BLaER1 treated with 17β-estradiol and CSF1 and Interleukin-3, amounts not matched to agents 10 nM and 100 nM (cell line): ENCODE data around the gene PPP1R12C.

Experiments used
- H3K27ac ChIP-seq, 11 experiments: shearing (Covaris generic); formaldehyde crosslinking; 2 replicates each; pipeline ENCODE4 v1.8.1; 2022
- H3K27me3 ChIP-seq, 11 experiments: shearing (Covaris generic); formaldehyde crosslinking; 2 replicates each; pipeline ENCODE4 v1.8.1; 2022
- H3K36me3 ChIP-seq, 11 experiments: shearing (Covaris generic); formaldehyde crosslinking; 2 replicates each; pipeline ENCODE4 v1.8.1; 2022
- H3K4me1 ChIP-seq, 10 experiments: shearing (Covaris generic); formaldehyde crosslinking; 2 replicates each; pipeline ENCODE4 v1.8.1; 2022
- H3K4me2 ChIP-seq, 11 experiments: shearing (Covaris generic); formaldehyde crosslinking; 2 replicates each; pipeline ENCODE4 v1.8.1; 2022
- H3K4me3 ChIP-seq, 10 experiments: shearing (Covaris generic); formaldehyde crosslinking; 2 replicates each; pipeline ENCODE4 v1.8.1; 2022
- H3K9ac ChIP-seq, 11 experiments: shearing (Covaris generic); formaldehyde crosslinking; 2 replicates each; pipeline ENCODE4 v1.8.1; 2022
- H3K9me3 ChIP-seq, 11 experiments: shearing (Covaris generic); formaldehyde crosslinking; replicated peaks in 1 of 11; 2 replicates each; pipeline ENCODE4 v1.8.1; 2022
- H4K20me1 ChIP-seq, 11 experiments: shearing (Covaris generic); formaldehyde crosslinking; 2 replicates each; pipeline ENCODE4 v1.8.1; 2022
- Cebpa-rat ChIP-seq, 11 experiments: shearing (Covaris generic); IDR thresholded peaks; 2 replicates each; pipeline ENCODE4 v1.8.1; 2022

PPP1R12C gene

DNA sequence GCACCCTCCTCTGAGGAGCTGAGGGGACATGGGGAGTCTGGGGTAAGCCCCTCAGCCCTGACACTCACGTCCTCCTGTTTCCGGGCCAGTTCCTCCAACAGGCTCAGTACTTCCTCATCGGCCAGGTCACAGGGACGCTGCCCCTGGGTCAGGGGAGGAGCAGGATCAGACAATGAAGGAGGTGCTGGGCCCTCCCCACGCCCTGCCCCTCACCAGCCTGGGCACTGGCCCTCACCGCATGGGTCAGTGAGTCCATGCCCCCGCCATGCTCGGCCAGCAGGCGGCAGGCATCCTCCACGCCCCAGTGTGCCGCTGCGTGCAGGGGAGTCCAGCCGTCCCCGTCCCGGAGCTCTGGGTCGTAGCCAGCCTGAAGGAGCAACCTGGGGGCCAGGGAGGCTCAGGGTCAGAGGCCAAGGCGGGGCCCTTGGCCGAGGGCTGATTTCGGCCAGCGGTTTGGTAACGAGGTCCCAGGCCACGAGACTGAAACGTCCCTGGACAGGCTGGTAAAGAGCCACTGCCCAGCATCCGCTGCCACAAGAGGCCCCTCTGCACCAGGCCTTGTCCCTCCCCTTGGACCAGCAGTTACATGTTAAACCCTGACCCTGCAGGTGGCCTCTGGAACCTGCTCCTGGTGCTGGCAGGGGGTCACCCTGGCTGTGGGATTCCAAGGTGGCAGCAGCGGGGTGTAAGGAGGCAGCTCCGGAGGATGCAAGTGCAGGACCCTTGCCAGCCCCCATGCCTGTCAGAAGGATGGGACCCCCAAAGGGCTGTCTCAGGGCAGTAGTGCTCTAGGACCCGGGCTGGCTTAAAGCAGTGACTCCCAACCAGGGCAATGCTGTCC is 18.5 kb downstream of the PPP1R12C start:
- no peak overlapping the region for H3K4me3 ChIP-seq
- peak overlapping the region in 9 of 11 experiments; percentile 67 to 89 (median 75); a peak in 19 of 22 replicates for H3K4me2 ChIP-seq
- peak overlapping the region in 8 of 11 experiments; percentile 4 to 57 (median 36); a peak in 11 of 22 replicates for H3K27ac ChIP-seq
- H3K4me1 ChIP-seq: peaks cover 18 to 38% (median 31%) of the 10 kb centered on the region in 10 experiments
- H3K9me3 ChIP-seq: peaks cover 7 to 10% (median 9%) of the 10 kb centered on the region in 11 experiments
- TF ChIP-seq Cebpa-rat (IDR thresholded peaks at IDR 0.05): no peak
- peaks cover 69 to 87% (median 83%) of the 10 kb centered on the region in 11 experiments for H3K36me3 ChIP-seq
- H3K27me3 ChIP-seq: no peaks in the 10 kb centered on the region
- peaks cover 36 to 95% (median 85%) of the 10 kb centered on the region in 11 experiments for H4K20me1 ChIP-seq
- peak overlapping the region in 9 of 11 experiments; percentile 15 to 57 (median 47); a peak in 12 of 22 replicates for H3K9ac ChIP-seq

DNA sequence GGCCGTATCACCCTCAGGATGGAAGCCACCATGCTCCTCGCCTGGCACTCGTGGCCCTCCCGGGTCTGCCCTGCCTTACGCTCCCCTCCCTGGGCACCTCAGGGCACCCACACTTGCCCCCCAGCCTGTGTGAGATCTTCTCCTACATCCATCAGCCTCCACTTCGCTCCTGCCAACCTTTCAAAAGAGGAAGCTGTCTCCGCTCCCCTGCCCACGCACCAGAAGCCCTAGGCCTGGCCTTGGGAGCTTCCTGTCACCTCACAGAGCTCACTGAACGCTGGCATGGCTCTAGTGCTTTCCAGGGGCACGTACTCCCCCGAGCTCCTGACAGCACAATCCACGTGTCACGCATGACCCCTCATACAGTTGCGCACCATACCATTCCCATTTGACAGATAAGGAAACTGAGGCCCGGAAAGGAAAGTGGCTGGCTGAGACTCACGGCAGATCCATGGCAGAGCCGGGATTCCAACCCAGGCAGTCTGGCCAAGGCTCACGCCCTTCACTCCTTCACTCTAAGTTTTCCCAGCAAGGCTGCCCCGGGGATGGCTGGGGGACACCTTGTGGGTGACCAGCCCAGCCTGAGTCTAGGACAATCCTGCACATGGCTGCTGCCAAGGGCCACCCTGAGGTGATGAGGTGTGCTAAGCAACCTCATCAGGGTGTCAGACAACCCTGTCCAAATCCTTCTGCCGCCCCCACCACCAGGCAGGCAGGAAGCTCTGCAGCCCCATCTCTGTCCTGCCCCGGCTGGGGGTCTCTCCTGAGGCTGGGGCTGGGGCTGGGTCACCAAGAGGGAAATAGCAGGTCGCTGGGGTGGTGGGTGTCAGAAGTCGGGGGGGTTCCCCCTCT is 19.3 kb downstream of the PPP1R12C start:
- peak overlapping the region in 9 of 11 experiments; percentile 6 to 57 (median 46); a peak in 15 of 22 replicates for H3K27ac ChIP-seq
- H3K4me1 ChIP-seq: peaks cover 18 to 38% (median 31%) of the 10 kb centered on the region in 10 experiments
- H3K27me3 ChIP-seq: no peaks in the 10 kb centered on the region
- no peak overlapping the region for H3K4me3 ChIP-seq
- H3K9me3 ChIP-seq: peaks cover under 1 to 3% (median 2%) of the 10 kb centered on the region in 11 experiments; a peak in 20 of 22 replicates
- no peak for TF ChIP-seq Cebpa-rat (IDR thresholded peaks at IDR 0.05)
- peak overlapping the region; percentile 48 to 89 (median 74) for H3K4me2 ChIP-seq
- H3K9ac ChIP-seq: peak overlapping the region in 10 of 11 experiments; percentile 15 to 59 (median 49); a peak in 17 of 22 replicates
- peaks cover 62 to 79% (median 74%) of the 10 kb centered on the region in 11 experiments for H3K36me3 ChIP-seq
- peaks cover 36 to 88% (median 78%) of the 10 kb centered on the region in 11 experiments for H4K20me1 ChIP-seq

DNA sequence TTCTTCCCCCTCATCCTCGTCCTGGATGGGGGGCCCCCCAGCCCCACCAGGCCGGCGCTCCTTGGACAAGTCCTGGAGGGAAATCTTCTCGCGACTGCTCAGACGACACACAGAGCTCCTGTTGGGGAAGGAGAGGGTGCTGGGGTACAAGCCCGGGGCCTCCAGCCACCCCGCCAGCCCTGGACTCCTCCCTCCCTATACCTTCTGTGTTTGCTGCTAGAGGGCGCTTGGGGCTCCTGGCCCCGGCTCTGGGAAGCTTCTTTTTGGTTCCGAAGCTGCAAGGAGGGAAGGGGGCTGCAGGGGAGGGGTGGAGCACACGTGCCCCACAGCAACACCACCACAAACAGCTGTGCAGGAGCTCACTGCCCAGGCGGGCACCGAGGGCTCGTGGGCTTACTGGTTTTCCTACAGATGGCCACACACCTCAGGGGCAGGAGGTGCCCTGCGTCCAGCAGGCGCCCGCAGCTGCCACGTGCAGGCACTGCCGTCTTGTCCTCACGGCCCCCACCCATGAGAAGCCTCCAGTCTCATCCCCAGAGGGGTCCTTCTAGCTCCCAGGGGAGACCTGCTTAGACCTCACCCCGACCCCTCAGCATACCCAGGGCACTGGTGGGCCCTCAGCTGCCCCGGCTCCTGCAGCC is 21.3 kb downstream of the PPP1R12C start:
- TF ChIP-seq Cebpa-rat (IDR thresholded peaks at IDR 0.05): no peak
- peak overlapping the region in 1 of 11 experiments; percentile 17; a peak in 1 of 22 replicates for H3K27ac ChIP-seq
- no peak overlapping the region; a peak in 1 of 22 replicates for H3K9ac ChIP-seq
- peaks cover 36 to 89% (median 66%) of the 10 kb centered on the region in 11 experiments for H4K20me1 ChIP-seq
- no peak overlapping the region for H3K4me3 ChIP-seq
- no peaks in the 10 kb centered on the region for H3K27me3 ChIP-seq
- peaks cover 62 to 79% (median 74%) of the 10 kb centered on the region in 11 experiments for H3K36me3 ChIP-seq
- no peak overlapping the region for H3K4me2 ChIP-seq
- H3K9me3 ChIP-seq: no peaks in the 10 kb centered on the region
- H3K4me1 ChIP-seq: peaks cover 18 to 34% (median 30%) of the 10 kb centered on the region in 10 experiments

DNA sequence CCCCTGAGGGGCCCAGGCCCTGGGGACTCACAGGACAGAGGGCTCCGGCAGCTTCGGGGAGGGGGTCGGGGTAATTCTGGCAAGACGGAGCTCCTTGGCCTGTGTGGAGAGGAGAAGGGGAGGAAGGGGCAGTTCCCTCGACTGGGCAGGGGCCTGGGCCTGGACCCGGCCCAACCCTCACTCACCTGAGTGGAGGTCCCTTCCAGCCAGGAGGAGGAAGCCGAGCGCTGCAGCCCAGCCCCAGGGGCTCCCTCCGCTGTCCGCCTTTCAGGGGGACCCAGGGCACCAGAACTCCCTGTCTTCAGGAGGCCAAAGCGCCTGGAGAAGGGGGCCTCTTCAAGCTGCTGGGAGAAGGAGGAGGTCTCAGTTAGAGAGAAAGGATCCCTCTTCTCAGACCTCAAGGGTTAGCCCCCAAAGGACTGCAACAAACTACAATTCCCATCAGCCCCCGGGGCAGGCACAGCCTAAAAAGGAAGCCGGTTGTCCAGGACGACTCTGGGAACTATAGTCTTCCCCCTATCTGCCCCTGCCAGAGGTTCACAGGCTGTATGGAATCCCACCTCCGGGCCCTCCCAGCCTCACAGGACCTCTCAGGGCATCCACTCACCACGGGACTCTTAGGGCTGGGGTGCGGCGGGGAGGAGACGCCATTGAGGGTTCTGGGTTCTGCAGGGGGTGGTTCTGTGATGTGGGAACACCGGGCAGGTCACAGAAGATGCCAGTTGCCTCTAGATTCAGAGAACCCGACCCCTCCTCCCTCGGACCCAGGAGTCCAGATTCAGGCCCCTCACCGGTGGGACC is 22.0 kb downstream of the PPP1R12C start:
- Histone ChIP-seq H3K27me3 (no peaks in the 10 kb centered on the region), H3K4me2 (no peak overlapping the region), H3K27ac (peak overlapping the region in 1 of 11 experiments; percentile 17; a peak in 1 of 22 replicates), H3K9me3 (no peaks in the 10 kb centered on the region), H3K9ac (peak overlapping the region in 1 of 11 experiments; percentile 15; a peak in 1 of 22 replicates), H4K20me1 (peaks cover 43 to 89% (median 68%) of the 10 kb centered on the region in 11 experiments), H3K36me3 (peaks cover 64 to 79% (median 74%) of the 10 kb centered on the region in 11 experiments), H3K4me3 (no peak overlapping the region), H3K4me1 (peaks cover 18 to 32% (median 30%) of the 10 kb centered on the region in 10 experiments)
- no peak for TF ChIP-seq Cebpa-rat (IDR thresholded peaks at IDR 0.05)

DNA sequence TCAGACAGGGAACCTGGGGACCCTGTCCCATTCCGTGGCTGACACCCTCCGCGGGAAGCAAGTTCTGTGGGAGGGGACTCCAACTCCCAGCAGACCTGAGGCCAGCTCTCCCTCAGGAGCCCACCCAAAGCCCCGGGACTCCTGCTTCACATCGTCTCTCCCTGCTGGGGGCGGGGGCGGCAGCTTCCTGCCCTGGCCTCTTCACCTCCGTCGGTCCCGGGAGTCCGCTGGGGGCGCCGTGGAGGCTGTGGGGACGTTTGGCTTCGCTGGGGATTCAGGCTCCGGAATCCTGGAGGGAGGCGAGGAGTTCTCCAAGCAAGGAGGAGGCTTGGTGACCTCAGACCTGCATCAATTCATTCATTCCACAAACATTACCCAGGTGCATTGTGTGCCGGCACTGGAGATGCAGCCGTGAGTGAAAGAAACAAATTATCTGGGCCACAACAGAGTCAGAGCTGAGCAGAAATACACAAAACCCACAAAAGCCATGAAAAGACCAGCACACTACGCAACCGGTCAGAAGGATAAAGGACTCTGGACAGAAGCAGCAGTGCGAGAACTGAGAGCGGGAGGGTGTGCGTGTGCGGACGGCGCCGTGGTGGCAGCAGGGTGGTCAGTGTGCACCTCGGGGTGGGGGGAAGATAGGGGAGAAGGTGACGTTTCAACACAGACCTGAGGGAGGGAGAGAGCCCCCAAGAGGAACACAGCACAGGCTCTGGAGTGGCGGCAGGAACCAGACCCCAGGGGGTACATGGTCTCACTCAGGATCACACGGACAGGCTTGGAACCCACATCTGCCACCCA is 22.8 kb downstream of the PPP1R12C start:
- Histone ChIP-seq H4K20me1 (peaks cover 39 to 89% (median 64%) of the 10 kb centered on the region in 11 experiments), H3K4me2 (no peak overlapping the region), H3K9me3 (no peaks in the 10 kb centered on the region), H3K9ac (no peak overlapping the region), H3K27ac (no peak overlapping the region), H3K36me3 (peaks cover 58 to 79% (median 73%) of the 10 kb centered on the region in 11 experiments), H3K27me3 (no peaks in the 10 kb centered on the region), H3K4me3 (no peak overlapping the region), H3K4me1 (peaks cover 15 to 31% (median 25%) of the 10 kb centered on the region in 10 experiments)
- no peak for TF ChIP-seq Cebpa-rat (IDR thresholded peaks at IDR 0.05)

DNA sequence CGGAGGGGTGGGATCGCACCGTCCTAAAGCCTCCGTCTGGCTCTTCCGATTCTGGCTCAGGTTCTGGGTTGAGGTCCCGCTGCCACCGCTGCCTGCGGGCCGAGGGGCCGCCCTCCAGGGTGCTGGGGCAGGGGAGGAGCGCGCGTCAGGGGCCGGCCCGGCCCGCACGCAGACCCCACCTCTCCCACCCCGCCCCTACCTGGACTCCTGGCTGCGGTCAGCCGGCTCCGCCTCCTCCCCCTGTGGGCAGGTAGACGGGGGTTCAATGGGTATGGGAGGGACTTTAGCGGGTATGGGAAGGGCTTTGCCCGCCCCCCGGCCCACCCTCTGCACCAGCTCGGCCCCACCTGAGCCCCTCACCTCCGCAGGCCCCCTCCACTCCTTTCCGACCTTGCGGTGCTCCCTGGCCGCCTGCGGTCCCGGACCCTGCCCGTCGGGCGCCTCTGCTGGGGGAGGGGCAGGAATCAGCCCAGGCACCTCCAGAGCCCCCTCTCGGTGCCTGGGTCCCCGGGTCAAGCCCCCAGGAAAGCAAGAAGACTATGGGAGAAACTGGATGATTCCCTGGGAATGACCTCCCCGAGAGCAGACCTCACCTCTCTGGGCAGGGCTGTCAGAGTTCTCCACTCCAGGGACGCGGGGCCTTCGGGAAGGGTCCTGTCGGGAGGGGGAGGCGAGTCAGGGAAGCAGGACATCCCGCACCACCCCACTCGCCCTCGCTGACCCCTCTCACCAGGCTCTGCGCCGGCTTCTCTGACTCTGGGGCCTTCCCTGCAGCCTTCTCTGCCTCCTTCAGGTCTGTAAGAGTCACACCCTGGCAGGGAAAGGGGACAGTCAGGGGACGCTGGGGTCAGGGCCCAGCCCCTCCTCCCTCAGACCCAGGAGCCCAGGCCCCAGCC is 24.8 kb downstream of the PPP1R12C start:
- TF ChIP-seq Cebpa-rat (IDR thresholded peaks at IDR 0.05): no peak
- H3K4me2 ChIP-seq: no peak overlapping the region
- no peak overlapping the region for H3K9ac ChIP-seq
- peaks cover 10 to 24% (median 15%) of the 10 kb centered on the region in 10 experiments for H3K4me1 ChIP-seq
- H4K20me1 ChIP-seq: peaks cover 40 to 89% (median 62%) of the 10 kb centered on the region in 11 experiments
- no peaks in the 10 kb centered on the region for H3K9me3 ChIP-seq
- peaks cover 43 to 65% (median 60%) of the 10 kb centered on the region in 11 experiments for H3K36me3 ChIP-seq
- no peak overlapping the region for H3K4me3 ChIP-seq
- peaks cover 5 to 9% (median 7%) of the 10 kb centered on the region in 11 experiments for H3K27me3 ChIP-seq
- no peak overlapping the region for H3K27ac ChIP-seq
